ENCODE results near the gene HERC5.

HERC5 gene

DNA sequence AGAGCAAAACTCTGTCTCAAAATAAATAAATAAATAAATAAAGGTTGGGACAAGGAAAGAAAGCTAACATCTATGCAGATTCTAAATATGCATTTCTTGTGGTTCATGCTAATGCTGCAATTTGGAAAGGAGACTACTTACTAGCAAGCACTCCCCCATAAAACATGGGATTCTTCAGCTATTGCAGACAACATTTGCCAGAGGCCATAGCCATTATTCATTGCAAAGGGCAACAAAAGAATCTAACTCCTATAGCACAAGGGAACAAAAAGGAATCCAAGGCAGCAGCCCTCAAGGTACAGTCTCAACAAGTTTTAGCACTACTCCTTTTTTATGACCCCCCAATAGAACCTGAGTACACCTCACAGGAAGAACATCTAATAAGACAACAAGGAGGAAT is 8.0 kb upstream of the HERC5 start:
- DNase-seq: no peak

DNA sequence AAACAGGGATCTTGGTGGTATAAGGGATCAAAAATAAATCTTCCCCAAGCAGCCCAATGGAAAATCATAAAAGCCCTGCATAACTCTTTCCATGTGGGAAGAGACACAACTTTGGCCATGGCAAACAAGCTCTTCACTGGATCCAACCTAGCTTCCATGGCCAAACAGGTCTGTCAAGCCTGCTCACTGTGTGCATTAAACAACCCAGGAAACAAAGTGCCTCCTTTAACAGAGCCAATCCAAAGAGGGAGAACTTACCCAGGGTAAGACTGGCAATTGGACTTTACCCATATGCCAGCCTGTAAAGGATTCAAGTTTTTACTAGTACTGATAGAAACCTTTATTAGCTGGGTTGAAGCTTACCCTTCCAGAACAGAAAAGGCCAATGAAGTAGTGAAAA is 7.6 kb upstream of the HERC5 start:
- no peak for DNase-seq

GRCh38 chr4:88451205-88451604 is 5.7 kb upstream of the HERC5 start:
- DNase-seq: no peak

- DNase-seq: no peak
Observed at GRCh38 chr4:88452912-88453311, 4.0 kb upstream of the HERC5 start.

- no peak for DNase-seq
Observed at GRCh38 chr4:88457307-88458103, 586 bp downstream of the HERC5 start.

- DNase-seq: no peak
Observed at GRCh38 chr4:88458104-88458740, 1.3 kb downstream of the HERC5 start.

DNA sequence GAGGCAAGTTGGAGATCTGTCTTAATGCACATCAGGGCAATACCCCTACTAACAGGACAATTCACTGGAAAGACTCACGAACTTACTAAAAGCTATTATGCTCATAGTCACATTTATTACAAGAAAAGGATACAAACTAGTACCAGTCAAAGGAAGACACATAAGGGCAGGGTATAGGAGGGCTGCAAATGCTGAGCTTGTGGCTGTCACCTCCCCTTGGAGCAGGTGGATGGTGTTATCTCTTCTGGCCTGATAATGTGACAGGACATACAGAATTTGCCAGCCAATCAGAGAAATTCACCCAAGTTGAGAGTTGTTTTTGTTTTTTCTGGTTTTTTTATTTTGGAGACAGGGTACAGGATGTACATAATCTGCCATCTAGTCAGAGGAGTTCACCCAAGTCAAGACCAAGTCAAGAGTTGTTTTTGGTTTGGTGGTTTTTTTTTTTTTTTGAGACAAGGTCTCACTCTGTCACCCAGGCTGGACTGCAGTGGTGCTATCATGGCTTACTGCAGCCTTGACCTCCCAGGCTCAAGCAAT is 8.8 kb downstream of the HERC5 start:
- no peak for DNase-seq

DNA sequence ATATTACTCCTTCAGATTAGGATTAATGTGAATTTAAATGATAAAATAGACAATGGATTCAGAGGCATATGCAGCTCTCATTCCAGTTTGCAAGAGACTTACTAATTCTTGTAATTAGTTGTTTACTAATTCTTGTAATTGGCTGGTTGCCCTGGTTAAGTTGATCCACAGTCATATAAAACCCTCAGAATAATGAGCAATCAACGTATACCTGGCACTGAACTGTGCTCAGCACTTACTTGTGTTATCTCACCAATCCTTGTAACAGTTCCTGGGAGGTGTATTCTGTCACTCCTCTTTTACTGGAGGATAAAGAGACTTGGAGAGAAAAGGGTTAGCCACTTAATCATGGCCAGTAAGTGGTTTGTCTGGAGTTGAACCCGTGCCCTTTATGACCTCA is 10.5 kb downstream of the HERC5 start:
- no peak for DNase-seq

GRCh38 chr4:88477229-88477860 is 20.4 kb downstream of the HERC5 start:
- DNase-seq: no peak

- DNase-seq: no peak
Observed at GRCh38 chr4:88478247-88478646, 21.3 kb downstream of the HERC5 start.

DNA sequence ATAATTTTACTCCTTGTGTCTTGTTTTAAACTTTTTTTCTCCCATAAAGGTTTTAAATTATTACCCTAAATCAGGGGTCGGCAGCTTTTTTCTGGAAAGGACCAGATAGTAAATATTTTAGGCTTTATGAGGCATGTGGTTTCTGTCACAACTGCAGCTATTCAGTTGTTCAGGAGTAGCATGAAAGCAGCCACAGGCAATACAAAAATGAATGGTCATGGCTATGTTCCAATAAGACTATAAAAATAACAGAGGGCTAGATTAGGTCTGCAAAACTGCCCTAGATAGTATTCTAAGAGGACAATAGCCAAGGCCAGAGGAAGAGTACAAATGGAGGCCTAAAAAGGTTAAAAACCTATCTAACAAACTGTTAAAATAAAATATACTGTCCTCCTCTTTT is 24.6 kb downstream of the HERC5 start:
- no peak for DNase-seq

- DNase-seq: no peak
Observed at GRCh38 chr4:88489100-88489761, 32.3 kb downstream of the HERC5 start.

GRCh38 chr4:88497859-88498409 is 41.0 kb downstream of the HERC5 start:
- no peak for DNase-seq

DNA sequence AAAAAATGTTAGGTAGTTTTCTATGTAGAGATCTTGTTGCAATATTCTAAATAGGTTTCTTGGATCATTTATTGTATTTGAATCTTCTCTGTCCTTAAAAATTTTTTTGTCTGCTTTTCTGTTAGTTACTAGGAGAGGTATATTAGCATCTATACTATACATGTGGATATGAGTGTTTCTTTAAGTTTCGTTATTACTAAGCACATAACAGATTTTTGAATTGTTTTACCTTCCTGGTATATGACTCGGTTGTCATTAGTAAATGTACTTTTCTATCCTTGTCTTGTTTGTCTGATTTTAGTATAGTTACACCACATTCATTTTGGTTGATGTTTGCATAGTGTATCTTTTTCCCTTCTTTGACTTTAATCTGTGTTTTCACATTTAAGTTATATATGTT is 46.4 kb downstream of the HERC5 start:
- DNase-seq: no peak

- no peak for DNase-seq
Observed at GRCh38 chr4:88511236-88511635, 54.3 kb downstream of the HERC5 start.

DNA sequence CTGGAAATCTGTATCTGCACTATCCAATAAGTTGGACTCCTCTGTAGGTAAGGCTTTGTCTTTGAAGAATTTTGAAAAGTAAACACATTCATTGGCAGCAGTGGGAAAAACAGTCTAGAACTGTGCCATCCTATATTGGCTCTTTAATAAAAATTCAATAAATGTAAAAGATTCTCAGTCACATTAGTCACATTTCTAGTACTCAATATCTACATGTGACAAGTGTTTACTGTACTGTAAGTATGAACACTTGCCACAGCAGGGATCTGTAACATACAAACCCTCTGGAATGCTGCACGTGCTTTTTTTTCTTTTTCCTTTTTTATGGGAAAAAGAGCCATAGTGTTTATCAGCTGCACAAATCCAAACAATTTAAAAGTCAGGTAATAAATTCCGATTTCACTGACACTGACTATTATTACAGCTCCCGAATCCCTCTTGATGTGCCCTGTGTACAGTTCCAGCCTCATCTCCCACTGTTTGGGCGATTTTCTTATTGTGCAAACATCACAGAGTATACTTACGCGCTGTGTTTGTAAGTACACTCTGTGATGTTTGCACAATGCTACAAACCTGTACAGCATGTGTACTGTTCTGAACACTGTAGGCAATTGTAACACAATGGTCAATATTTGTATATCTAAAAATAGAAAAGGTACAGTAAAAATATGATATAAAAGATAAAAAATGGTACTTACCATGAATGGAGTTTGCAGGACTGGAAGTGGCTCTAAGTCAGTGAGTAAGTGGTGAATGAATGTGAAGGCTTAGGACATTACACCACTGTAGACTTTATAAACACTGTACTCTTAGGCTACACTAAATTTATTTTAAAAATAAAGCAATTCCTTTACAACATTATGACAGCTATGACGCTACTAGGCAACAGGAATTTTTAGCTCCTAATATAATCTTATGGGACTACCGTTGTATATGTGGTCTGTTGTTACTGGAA is 57.9 kb downstream of the HERC5 start:
- no peak for DNase-seq

- DNase-seq: no peak
Observed at GRCh38 chr4:88516746-88517145, 59.8 kb downstream of the HERC5 start.

GRCh38 chr4:88517825-88518224 is 60.9 kb downstream of the HERC5 start:
- DNase-seq: no peak

GRCh38 chr4:88518911-88519310 is 62.0 kb downstream of the HERC5 start:
- DNase-seq: no peak

GRCh38 chr4:88522702-88523324 is 65.9 kb downstream of the HERC5 start:
- DNase-seq: no peak

Data from cerebellar nuclear complex (tissue), 1 donor.